Lower leg skin (tissue), 4 donors: ENCODE data around the gene EPB41L4B. TPM values are rescaled to one million over a fixed set of nuclear protein-coding genes. Genes with fewer than 3 reads are reported as not detected.

ENCODE experiments used
- DNase-seq, 2 donors: peaks; one replicate each; pipeline ENCODE4 v3.0.0-alpha.2; 2019; ENCODE audit warnings: low spot score in 2 of 2
- H3K4me3 ChIP-seq: fragments of 200-600 bp; sonication (generic); 2 replicates; pipeline ENCODE4 v1.5.1; 2017; ENCODE audit warnings: mild to moderate bottlenecking, low read depth; ENCODE audit not compliant: poor library complexity, severe bottlenecking
- POLR2A ChIP-seq, 2 donors: fragments of 450-650 bp; IDR thresholded peaks; one replicate each; pipeline ENCODE4 v1.6.1; 2016 to 2017; ENCODE audit warnings: antibody characterized with exemption in 2 of 2, mild to moderate bottlenecking in 1 of 2, moderate library complexity in 1 of 2
- WGBS, 2 donors: methylation state at CpG; one replicate each; pipeline ENCODE4 v1.1.5; 2018; 5-methylcytosine and 5-hydroxymethylcytosine counted together
- intact Hi-C: fragments of 100-400 bp; cut with DNase I; formaldehyde crosslinking; loops from one replicate; pipeline ENCODE4 v1.15.0; 2023; ENCODE audit warnings: low total_unique reads
- total RNA-seq, 4 donors: library from RNA; depleted of rRNA; stranded (reverse); fragments of >200 nt; gene quantifications; one replicate each; pipeline ENCODE4 v1.1.0, GENCODE V29; 2016
- TF ChIP-seq, protein P1 (sequence below), 3 donors: fragments of 450-650 bp; IDR thresholded peaks; one replicate each; pipeline ENCODE4 v1.5.1; 2016; ENCODE audit warnings: antibody characterized with exemption in 3 of 3, mild to moderate bottlenecking in 3 of 3, moderate library complexity in 2 of 3

Gene EPB41L4B
- total RNA-seq, 4 donors from 2014 or later, result 15.4 to 31.6 (median 21.6) TPM

- WGBS, 2 donors, result 75 to 82% methylated on average over 13 of the region's 13 CpGs
- DNase-seq, result no peak
- no peak overlapping the region for H3K4me3 ChIP-seq
- intact Hi-C loops, result no loop called here
- no peak for TF ChIP-seq POLR2A (IDR thresholded peaks at IDR 0.05)
- TF ChIP-seq, protein P1, sequence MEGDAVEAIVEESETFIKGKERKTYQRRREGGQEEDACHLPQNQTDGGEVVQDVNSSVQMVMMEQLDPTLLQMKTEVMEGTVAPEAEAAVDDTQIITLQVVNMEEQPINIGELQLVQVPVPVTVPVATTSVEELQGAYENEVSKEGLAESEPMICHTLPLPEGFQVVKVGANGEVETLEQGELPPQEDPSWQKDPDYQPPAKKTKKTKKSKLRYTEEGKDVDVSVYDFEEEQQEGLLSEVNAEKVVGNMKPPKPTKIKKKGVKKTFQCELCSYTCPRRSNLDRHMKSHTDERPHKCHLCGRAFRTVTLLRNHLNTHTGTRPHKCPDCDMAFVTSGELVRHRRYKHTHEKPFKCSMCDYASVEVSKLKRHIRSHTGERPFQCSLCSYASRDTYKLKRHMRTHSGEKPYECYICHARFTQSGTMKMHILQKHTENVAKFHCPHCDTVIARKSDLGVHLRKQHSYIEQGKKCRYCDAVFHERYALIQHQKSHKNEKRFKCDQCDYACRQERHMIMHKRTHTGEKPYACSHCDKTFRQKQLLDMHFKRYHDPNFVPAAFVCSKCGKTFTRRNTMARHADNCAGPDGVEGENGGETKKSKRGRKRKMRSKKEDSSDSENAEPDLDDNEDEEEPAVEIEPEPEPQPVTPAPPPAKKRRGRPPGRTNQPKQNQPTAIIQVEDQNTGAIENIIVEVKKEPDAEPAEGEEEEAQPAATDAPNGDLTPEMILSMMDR (IDR thresholded peaks at IDR 0.05), result no peak
Measured at GRCh38 chr9:109276469-109277440, 44.1 kb downstream of the EPB41L4B start.

DNA sequence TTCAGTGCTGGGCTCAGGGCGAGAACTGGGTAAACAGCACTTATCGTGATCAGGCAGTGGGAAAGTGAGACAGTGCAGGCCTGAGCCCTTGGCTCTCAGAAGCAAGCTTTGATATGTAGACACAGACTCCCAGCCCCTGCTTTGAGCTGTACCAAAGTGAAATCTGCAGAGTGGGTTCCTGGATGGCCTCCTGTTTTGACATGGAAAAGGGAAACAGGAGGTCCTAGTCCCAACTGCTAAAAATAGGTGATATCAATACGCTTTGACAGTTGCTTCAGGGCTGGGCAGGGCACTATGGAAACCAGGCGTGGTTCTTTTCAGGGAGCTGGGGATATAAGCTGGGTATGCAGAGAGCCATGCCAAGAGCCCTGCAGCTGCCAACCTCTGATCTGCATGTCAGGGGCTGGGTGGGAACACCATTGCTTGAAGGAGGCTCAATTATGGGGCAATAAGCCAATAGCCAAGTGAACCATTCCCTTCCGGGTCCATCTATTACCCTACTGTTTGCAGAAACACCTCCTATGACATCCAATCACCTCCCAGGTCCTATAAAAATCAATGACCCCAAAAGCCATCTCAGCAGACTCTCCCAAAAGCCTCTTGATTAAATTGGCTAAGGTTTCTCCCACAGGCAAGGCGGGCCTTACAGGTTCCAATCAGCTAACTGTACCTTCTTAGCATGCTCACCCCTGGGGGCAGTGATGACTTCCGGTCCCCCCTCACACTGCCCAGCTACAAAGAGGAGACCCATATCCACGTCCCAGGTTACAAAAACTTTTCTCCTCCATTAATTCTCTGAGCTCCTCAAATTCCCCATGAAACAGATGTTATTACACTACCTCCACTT lies 45.8 kb downstream of the EPB41L4B start:
- WGBS, 2 donors, result 51 to 59% methylated on average over 8 of the region's 8 CpGs
- intact Hi-C loops, result no loop called here
- TF ChIP-seq POLR2A (IDR thresholded peaks at IDR 0.05), result no peak
- TF ChIP-seq, protein P1 (IDR thresholded peaks at IDR 0.05), result no peak
- DNase-seq, result no peak
- H3K4me3 ChIP-seq, result no peak overlapping the region

GRCh38 chr9:109273869-109274268 lies 47.0 kb downstream of the EPB41L4B start:
- intact Hi-C loops, result no loop called here

DNA sequence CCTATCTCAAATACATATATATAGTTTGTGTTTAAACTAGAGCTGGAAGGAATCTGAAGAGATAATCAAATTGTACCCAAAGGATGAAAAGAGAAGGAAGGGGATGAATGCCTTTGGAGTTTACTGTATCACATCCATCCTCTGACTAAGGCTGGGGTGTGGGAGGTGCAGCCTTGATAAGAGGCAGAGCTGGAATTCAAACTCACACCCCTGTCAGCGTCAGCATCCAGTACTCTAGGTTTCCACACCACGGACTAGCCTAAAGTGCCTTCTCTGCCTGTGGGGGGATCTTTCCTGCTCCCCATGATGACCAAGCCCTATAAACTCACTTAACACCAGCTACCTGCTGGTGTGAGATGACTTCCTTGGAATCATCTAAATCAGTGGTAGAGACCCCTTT lies 48.1 kb downstream of the EPB41L4B start:
- intact Hi-C loops, result no loop called here
- no peak for DNase-seq
- TF ChIP-seq POLR2A (IDR thresholded peaks at IDR 0.05), result no peak
- TF ChIP-seq, protein P1 (IDR thresholded peaks at IDR 0.05), result no peak
- no peak overlapping the region for H3K4me3 ChIP-seq
- WGBS, 2 donors, result 87 to 88% methylated on average over 2 of the region's 2 CpGs

More at GRCh38 chr9:109273869-109274268, 47.0 kb downstream of the EPB41L4B start:
- H3K4me3 ChIP-seq, result no peak overlapping the region
- TF ChIP-seq POLR2A (IDR thresholded peaks at IDR 0.05), result no peak
- WGBS, 2 donors, result 85 to 86% methylated on average over 3 of the region's 3 CpGs
- no peak for DNase-seq

GRCh38 chr9:109272045-109272444 lies 48.8 kb downstream of the EPB41L4B start:
- DNase-seq, result no peak
- H3K4me3 ChIP-seq, result no peak overlapping the region
- intact Hi-C loops, result no loop called here
- TF ChIP-seq POLR2A (IDR thresholded peaks at IDR 0.05), result no peak
- TF ChIP-seq, protein P1 (IDR thresholded peaks at IDR 0.05), result no peak
- WGBS, 2 donors, result 94 to 95% methylated on average over 4 of the region's 4 CpGs
